Transverse colon (tissue), 4 donors: ENCODE measurements around the gene FAAH. TPM values are rescaled to one million over a fixed set of nuclear protein-coding genes. Genes with fewer than 3 reads are reported as not detected.

Experiments
- DNase-seq: peaks from one replicate; pipeline ENCODE4 v3.0.0-alpha.2; 2019
- H3K27ac ChIP-seq, 4 donors: fragments of 200-600 bp; sonication (generic); 2 replicates each; pipeline ENCODE4 v1.5.1; 2016 to 2018; ENCODE audit warnings: inconsistent platforms in 4 of 4
- H3K27me3 ChIP-seq: fragments of 200-600 bp; sonication (generic); 2 replicates; pipeline ENCODE4 v1.5.1; 2017; ENCODE audit warnings: inconsistent platforms
- H3K36me3 ChIP-seq, 4 donors: fragments of 200-600 bp; sonication (generic); 2 replicates each; pipeline ENCODE4 v1.5.1; 2017 to 2019; ENCODE audit warnings: inconsistent platforms in 4 of 4
- H3K4me1 ChIP-seq, 4 donors: fragments of 200-600 bp; sonication (generic); 2 replicates each; pipeline ENCODE4 v1.5.1; 2017 to 2020; ENCODE audit warnings: inconsistent platforms in 4 of 4
- H3K4me3 ChIP-seq, 4 donors: fragments of 200-600 bp; sonication (generic); 1 replicate in 1 of 4; 2 replicates in 3 of 4; pipeline versions ENCODE4 v1.5.1 to v1.6.1; 2017 to 2019; ENCODE audit warnings: inconsistent platforms in 4 of 4
- H3K9me3 ChIP-seq, 2 donors: fragments of 200-600 bp; sonication (generic); 2 replicates each; pipeline ENCODE4 v1.5.1; 2017 to 2019; ENCODE audit warnings: inconsistent platforms in 2 of 2
- CTCF ChIP-seq, 5 experiments: fragments of 200-600 bp in 3 of 5; fragments of 450-650 bp in 2 of 5; sonication (generic) in 3 of 5; IDR thresholded peaks; 1 replicate in 2 of 5; 2 replicates in 3 of 5; pipeline ENCODE4 v1.5.1; 2016 to 2017; ENCODE audit warnings: antibody characterized with exemption in 5 of 5, inconsistent platforms in 3 of 5, mild to moderate bottlenecking in 2 of 5, moderate library complexity in 1 of 5
- EP300 ChIP-seq: sonication (generic); formaldehyde crosslinking; IDR thresholded peaks from one replicate; pipeline ENCODE4 v1.6.1; 2017; ENCODE audit warnings: antibody characterized with exemption, low read depth
- POLR2A ChIP-seq: fragments of 450-650 bp; IDR thresholded peaks from one replicate; pipeline ENCODE4 v1.6.1; 2016; ENCODE audit warnings: antibody characterized with exemption, mild to moderate bottlenecking, moderate library complexity
- POLR2AphosphoS5 ChIP-seq, 3 donors: sonication (generic); formaldehyde crosslinking; IDR thresholded peaks; one replicate each; pipeline ENCODE4 v1.6.1; 2016; ENCODE audit warnings: antibody characterized with exemption in 3 of 3
- WGBS, 2 donors: methylation state at CpG; one replicate each; pipeline ENCODE4 v1.1.5; 2018; ENCODE audit warnings: low coverage in 1 of 2; 5-methylcytosine and 5-hydroxymethylcytosine counted together
- in situ Hi-C, 4 donors: fragments of 200-750 bp; cut with MboI; loops; one replicate each; pipeline versions ENCODE4 v1.15.0 to v1.15.1; 2017; ENCODE audit warnings: low sequenced_read_pairs in 3 of 4, low pct_ligation_motif_present in 1 of 4, low pct_unique_long_range_greater_than_20kb in 1 of 4
- intact Hi-C: fragments of 100-400 bp; cut with DNase I; formaldehyde crosslinking; loops from one replicate; pipeline ENCODE4 v1.15.1; 2023; ENCODE audit warnings: low total_unique reads
- total RNA-seq, 4 donors: library from RNA; depleted of rRNA; stranded (reverse); fragments of >200 nt; gene quantifications; one replicate each; pipeline ENCODE4 v1.1.0, GENCODE V29; 2016

FAAH gene
- total RNA-seq, 4 donors from 2014 or later = 90.8 to 349 (median 141) TPM

GRCh38 chr1:46458190-46458589, 64.1 kb downstream of the FAAH start:
- H3K4me1 ChIP-seq = no peaks in the 10 kb centered on the region
- no peak overlapping the region for H3K4me3 ChIP-seq
- no peak overlapping the region for H3K27ac ChIP-seq
- H3K9me3 ChIP-seq = no peaks in the 10 kb centered on the region
- no peak for DNase-seq
- TF ChIP-seq POLR2AphosphoS5 (IDR thresholded peaks at IDR 0.05) = no peak
- no peak for TF ChIP-seq POLR2A
- no peak for TF ChIP-seq EP300
- no peak for TF ChIP-seq CTCF (IDR thresholded peaks at IDR 0.05)
- in situ Hi-C loops = loop anchor here in 2 of 4 donors (25.0 kb wide), 1 partner anchor 279 kb away; no protein-coding TSS in a partner anchor
- WGBS, 2 donors = 67% methylated on average over 4 of the region's 4 CpGs; no CpG with 5 or more reads in 1 of the 2 donors
- peaks cover 9% of the 10 kb centered on the region for H3K27me3 ChIP-seq
- intact Hi-C loops = no loop called here
- H3K36me3 ChIP-seq = no peaks in the 10 kb centered on the region

GRCh38 chr1:46458846-46459245, 64.7 kb downstream of the FAAH start:
- intact Hi-C loops = no loop called here
- no peaks in the 10 kb centered on the region for H3K4me1 ChIP-seq
- in situ Hi-C loops = loop anchor here in 2 of 4 donors (25.0 kb wide), 1 partner anchor 278 kb away; no protein-coding TSS in a partner anchor
- peaks cover 13% of the 10 kb centered on the region for H3K27me3 ChIP-seq
- 69% methylated on average over 7 of the region's 7 CpGs; no CpG with 5 or more reads in 1 of the 2 donors for WGBS, 2 donors
- TF ChIP-seq CTCF (IDR thresholded peaks at IDR 0.05) = no peak
- TF ChIP-seq POLR2AphosphoS5 (IDR thresholded peaks at IDR 0.05) = no peak
- no peak for TF ChIP-seq EP300
- TF ChIP-seq POLR2A = no peak
- DNase-seq = no peak
- H3K4me3 ChIP-seq = no peak overlapping the region
- H3K9me3 ChIP-seq = no peaks in the 10 kb centered on the region
- H3K36me3 ChIP-seq = no peaks in the 10 kb centered on the region
- H3K27ac ChIP-seq = no peak overlapping the region

GRCh38 chr1:46459315-46459714, 65.2 kb downstream of the FAAH start:
- no peak overlapping the region for H3K4me3 ChIP-seq
- intact Hi-C loops (no loop called here), in situ Hi-C loops (loop anchor here in 2 of 4 donors (25.0 kb wide), 1 partner anchor 278 kb away; no protein-coding TSS in a partner anchor)
- peaks cover 13% of the 10 kb centered on the region for H3K27me3 ChIP-seq
- DNase-seq = no peak
- H3K9me3 ChIP-seq = no peaks in the 10 kb centered on the region
- WGBS, 2 donors = 83% methylated on average over 8 of the region's 8 CpGs; no CpG with 5 or more reads in 1 of the 2 donors
- no peaks in the 10 kb centered on the region for H3K4me1 ChIP-seq
- TF ChIP-seq POLR2A (no peak), CTCF (IDR thresholded peaks at IDR 0.05) (no peak), POLR2AphosphoS5 (IDR thresholded peaks at IDR 0.05) (no peak)
- no peaks in the 10 kb centered on the region for H3K36me3 ChIP-seq
- H3K27ac ChIP-seq = no peak overlapping the region

DNA sequence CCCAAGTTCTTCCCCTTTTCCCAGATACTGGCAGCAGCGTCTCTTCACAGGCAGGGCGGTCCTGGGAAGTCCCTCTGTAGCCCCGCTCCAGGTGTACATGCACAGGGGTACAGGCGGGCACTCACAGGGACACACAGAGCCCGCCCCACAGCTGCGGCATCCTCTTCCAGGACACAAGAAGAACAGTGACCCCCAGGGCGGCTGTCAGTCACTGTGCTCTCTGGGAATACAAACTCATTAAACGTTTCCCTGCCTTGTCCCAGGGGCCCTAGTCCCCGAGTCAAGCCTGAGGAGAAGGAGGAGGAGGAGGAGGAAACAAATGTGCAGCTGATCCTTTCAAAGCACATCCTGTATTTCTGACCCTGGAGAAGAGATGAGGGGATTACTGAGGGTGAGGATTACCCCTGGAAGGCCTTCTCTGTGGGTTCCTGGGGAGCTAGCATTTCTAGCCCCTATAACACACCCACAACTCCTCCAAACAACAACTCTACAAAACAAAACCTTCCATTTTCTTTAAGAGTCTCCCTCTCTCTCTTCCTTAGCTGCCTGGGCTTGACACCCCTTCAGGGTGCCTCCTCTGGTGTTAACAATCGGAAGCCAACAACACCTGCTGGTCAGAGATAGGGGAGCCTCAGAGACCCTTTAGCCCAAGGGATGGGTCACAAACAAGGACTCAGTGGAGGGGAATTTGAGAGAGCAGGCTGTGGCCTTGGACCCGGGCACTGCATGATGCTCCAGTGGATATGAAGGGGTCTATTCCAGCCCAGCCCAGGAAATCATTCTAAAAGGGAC, 67.1 kb downstream of the FAAH start:
- no peak overlapping the region for H3K27ac ChIP-seq
- no peaks in the 10 kb centered on the region for H3K9me3 ChIP-seq
- in situ Hi-C loops = loop anchor here in 2 of 4 donors (25.0 kb wide), 1 partner anchor 276 kb away; no protein-coding TSS in a partner anchor
- H3K36me3 ChIP-seq = no peaks in the 10 kb centered on the region
- H3K27me3 ChIP-seq = peaks cover 21% of the 10 kb centered on the region
- intact Hi-C loops = no loop called here
- H3K4me1 ChIP-seq = peaks cover 0 to 3% (median 1%) of the 10 kb centered on the region in 4 donors
- TF ChIP-seq CTCF (IDR thresholded peaks at IDR 0.05) = no peak
- TF ChIP-seq EP300 = no peak
- TF ChIP-seq POLR2A = no peak
- TF ChIP-seq POLR2AphosphoS5 (IDR thresholded peaks at IDR 0.05) = no peak
- 71% methylated on average over 11 of the region's 11 CpGs; no CpG with 5 or more reads in 1 of the 2 donors for WGBS, 2 donors
- H3K4me3 ChIP-seq = no peak overlapping the region
- DNase-seq = no peak
